ENCODE measurements around the gene LRRK1.

DNA sequence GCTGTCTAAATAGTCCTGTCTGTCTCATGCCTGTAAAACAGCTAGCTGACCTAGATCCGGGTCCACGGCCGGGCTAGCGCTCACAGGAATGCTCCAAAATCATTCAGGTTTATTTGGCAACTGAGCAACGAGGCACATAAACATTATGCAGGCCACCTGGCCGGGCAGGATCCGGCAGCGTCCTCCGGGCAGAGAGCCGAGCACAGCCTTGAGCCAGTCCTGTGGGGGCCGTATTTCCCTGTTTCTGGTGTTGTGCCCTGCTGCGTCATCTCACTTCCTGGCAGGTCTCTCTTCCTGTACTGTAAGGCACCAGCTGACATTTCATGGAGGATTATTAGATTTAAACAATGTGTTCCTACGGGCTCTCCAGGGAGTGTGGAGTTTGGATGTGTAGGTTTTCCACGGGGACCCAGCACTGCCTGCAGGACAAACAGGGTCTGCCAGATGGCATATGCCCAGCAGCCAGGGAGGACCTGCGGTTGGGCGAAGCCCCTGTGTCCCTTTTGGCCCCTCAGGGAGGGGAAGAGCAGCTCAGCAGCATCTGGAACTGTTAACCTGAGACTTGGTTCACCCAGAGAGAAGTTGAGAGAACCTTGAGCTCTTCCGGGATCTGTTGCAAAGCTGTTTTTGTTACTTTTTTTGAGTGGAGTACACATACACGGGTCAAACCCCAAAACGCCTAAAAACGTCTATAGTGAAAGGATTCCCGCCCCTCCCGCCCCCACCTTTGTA lies 16.6 kb upstream of the LRRK1 start:
- TF ChIP-seq STAT6 (CRISPR knock-in tag; conservative IDR thresholded peaks at IDR 0.05; ENCODE audit: low read depth), result no peak
- no peak for TF ChIP-seq USF1 (CRISPR knock-in tag; IDR thresholded peaks at IDR 0.05)
- TF ChIP-seq, protein P1, sequence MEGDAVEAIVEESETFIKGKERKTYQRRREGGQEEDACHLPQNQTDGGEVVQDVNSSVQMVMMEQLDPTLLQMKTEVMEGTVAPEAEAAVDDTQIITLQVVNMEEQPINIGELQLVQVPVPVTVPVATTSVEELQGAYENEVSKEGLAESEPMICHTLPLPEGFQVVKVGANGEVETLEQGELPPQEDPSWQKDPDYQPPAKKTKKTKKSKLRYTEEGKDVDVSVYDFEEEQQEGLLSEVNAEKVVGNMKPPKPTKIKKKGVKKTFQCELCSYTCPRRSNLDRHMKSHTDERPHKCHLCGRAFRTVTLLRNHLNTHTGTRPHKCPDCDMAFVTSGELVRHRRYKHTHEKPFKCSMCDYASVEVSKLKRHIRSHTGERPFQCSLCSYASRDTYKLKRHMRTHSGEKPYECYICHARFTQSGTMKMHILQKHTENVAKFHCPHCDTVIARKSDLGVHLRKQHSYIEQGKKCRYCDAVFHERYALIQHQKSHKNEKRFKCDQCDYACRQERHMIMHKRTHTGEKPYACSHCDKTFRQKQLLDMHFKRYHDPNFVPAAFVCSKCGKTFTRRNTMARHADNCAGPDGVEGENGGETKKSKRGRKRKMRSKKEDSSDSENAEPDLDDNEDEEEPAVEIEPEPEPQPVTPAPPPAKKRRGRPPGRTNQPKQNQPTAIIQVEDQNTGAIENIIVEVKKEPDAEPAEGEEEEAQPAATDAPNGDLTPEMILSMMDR (IDR thresholded peaks at IDR 0.05), result no peak
- no peak for TF ChIP-seq ZBTB43 (CRISPR knock-in tag; IDR thresholded peaks at IDR 0.05)
- TF ChIP-seq ETV6 (CRISPR knock-in tag; IDR thresholded peaks at IDR 0.05), result no peak
- no peak for TF ChIP-seq FOXJ3 (CRISPR knock-in tag; IDR thresholded peaks at IDR 0.05; ENCODE audit: borderline replicate concordance)

All from WTC11 (cell line).